GM21381 (cell line): ENCODE data around the gene TIMM44.
"Not testable (repeated sequence)": the region's sequence is repeated elsewhere in the genome, so short reads cannot be mapped to it uniquely, and the experiment has no call there.

Experiments
- ATAC-seq: cut with Tn5 transposase; IDR thresholded peaks from one replicate; pipeline ENCODE4 v1.9.1; 2021; ENCODE audit warnings: mild to moderate bottlenecking, moderate library complexity; ENCODE audit not compliant: unreplicated experiment

Gene TIMM44

GRCh38 chr19:7902796-7903243, 40.6 kb downstream of the TIMM44 start:
- no peak for ATAC-seq

GRCh38 chr19:7901337-7901736, 42.1 kb downstream of the TIMM44 start:
- no peak for ATAC-seq

GRCh38 chr19:7900931-7901330, 42.5 kb downstream of the TIMM44 start:
- no peak for ATAC-seq

- ATAC-seq = no peak
These were observed 43.0 kb downstream of the TIMM44 start for GRCh38 chr19:7900401-7900870.

GRCh38 chr19:7899751-7900378, 43.6 kb downstream of the TIMM44 start:
- ATAC-seq = no peak

GRCh38 chr19:7898967-7899366, 44.5 kb downstream of the TIMM44 start:
- no peak for ATAC-seq

- no peak for ATAC-seq
These were observed 46.2 kb downstream of the TIMM44 start for GRCh38 chr19:7897292-7897691.

GRCh38 chr19:7895565-7895964, 47.9 kb downstream of the TIMM44 start:
- no peak for ATAC-seq

GRCh38 chr19:7894612-7895309, 48.7 kb downstream of the TIMM44 start:
- no peak for ATAC-seq

- ATAC-seq = not testable (repeated sequence)
These were observed 49.9 kb downstream of the TIMM44 start for GRCh38 chr19:7893362-7894101.

- no peak for ATAC-seq
These were observed 54.6 kb downstream of the TIMM44 start for GRCh38 chr19:7888826-7889217.

- ATAC-seq = no peak
These were observed 55.2 kb downstream of the TIMM44 start, which contains the start of gene LRRC8E for GRCh38 chr19:7888145-7888825. TSS of gene LRRC8E (plus strand) at chr19:7888510. CDS start at chr19:7895604, 7,094 bp downstream.

GRCh38 chr19:7887408-7888144, 55.9 kb downstream of the TIMM44 start:
- ATAC-seq = no peak

GRCh38 chr19:7885818-7886217, 57.6 kb downstream of the TIMM44 start:
- no peak for ATAC-seq

GRCh38 chr19:7883796-7884570, 59.5 kb downstream of the TIMM44 start:
- no peak for ATAC-seq

- ATAC-seq = no peak
These were observed 60.4 kb downstream of the TIMM44 start for GRCh38 chr19:7883105-7883504.

- ATAC-seq = no peak
These were observed 61.6 kb downstream of the TIMM44 start for GRCh38 chr19:7881910-7882309.

GRCh38 chr19:7879836-7880235, 63.6 kb downstream of the TIMM44 start:
- no peak for ATAC-seq

GRCh38 chr19:7879111-7879807, 64.2 kb downstream of the TIMM44 start:
- ATAC-seq = no peak
